H54 (cell line): ENCODE measurements around the gene DCAF5.
A peak's percentile ranks its signal among the peaks of the same experiment; 100 is the strongest.
"Not testable (repeated sequence)": the region's sequence is repeated elsewhere in the genome, so short reads cannot be mapped to it uniquely, and the experiment has no call there.

Experiments
- DNase-seq: peaks from one replicate; pipeline ENCODE4 v3.0.0; 2011; ENCODE audit warnings: low spot score, mixed read lengths; ENCODE audit not compliant: insufficient read length
- FAIRE-seq: peaks from 3 replicates; lab custom pipeline; 2011; peaks lifted over from hg19 to GRCh38; lab: Jason Lieb, UNC
- POLR2A ChIP-seq: IDR thresholded peaks from 2 replicates; pipeline ENCODE4 v1.6.1; 2011; ENCODE audit warnings: low read depth, mild to moderate bottlenecking, low read length

DCAF5 gene

DNA sequence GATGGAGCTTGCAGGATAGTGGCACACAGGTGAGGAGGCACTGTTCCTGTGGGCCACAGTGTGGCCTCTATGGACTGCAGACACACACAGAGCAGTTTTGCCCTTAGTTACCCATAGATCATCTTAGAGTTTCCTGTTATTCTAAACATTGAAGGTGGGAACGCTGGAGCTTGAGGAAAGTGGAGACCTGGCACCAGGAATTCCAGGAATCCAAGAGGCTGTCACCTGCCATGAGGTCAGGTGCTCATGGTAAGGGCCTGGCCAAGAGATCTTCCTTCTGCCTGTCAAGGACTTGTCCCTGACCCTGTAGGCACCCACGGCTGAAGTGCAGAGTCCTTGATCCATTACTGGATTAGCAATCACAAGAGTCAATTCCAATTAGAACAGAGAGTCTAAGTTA is 108.6 kb downstream of the DCAF5 start:
- FAIRE-seq (no peak), DNase-seq (no peak)
- no peak for TF ChIP-seq POLR2A

DNA sequence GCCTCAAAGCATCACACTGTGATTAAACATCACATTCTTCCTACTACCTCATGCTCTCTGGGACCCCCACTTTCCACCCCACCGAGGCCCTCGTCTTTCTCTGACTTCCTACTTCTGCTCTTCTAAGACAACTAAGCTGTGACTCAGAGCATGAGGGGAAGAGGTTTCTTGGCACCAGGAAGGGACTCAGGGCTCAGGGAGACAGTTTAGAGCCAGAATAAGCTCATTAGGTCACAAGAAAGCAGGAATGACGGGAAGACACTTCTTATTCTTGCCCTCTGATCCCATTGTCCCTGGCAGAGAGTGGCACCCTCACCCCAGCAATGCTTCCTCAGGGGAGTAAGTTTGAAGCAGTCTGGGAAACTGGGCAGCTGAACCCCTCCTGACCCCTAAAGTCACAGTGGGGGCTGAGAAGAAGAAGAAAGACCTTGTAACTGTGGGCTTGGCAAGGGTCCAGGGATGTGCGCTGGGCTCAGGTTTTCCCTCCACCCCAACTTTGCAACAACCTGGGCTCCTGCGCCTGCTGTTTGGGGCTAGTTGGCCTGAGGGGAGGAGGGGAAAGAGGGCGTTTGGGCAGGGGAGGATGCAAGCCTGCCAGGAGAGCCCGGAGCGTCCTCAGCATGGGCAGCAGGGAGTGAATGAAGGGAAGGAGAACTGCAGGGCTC is 109.2 kb downstream of the DCAF5 start:
- DNase-seq (no peak), FAIRE-seq (no peak)
- TF ChIP-seq POLR2A = no peak

DNA sequence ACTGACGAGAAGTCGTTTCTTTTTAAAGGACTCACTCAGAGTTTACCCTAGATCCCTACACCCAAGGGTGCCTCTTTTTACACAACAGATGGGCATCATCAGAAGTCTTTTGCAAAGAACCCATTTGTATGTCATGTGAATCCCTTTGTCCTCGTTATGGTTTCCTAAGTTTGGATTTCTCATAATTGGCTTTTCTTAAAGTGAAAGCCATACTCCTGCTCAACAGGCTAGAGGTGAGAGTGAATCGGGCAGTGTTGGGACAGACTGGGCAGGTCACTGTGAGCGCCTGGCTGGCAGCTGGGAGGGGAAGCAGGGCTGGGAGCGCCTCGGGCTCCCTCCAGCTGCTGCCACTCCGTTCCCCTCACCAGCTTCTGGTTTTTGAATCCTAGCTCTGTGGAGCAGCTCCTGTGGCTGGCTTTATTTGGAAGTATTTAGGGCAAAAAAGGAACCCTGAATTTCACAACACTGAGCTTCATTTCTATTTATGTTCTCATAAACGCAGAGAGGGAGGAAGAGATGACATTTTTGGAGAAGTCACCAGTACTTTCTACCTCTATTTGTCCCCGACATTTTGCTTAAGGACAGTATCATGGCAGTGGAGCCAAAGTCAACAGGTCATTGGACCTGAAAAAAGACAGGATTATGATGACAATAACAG is 110.0 kb downstream of the DCAF5 start:
- TF ChIP-seq POLR2A = no peak
- no peak for FAIRE-seq
- DNase-seq = no peak

DNA sequence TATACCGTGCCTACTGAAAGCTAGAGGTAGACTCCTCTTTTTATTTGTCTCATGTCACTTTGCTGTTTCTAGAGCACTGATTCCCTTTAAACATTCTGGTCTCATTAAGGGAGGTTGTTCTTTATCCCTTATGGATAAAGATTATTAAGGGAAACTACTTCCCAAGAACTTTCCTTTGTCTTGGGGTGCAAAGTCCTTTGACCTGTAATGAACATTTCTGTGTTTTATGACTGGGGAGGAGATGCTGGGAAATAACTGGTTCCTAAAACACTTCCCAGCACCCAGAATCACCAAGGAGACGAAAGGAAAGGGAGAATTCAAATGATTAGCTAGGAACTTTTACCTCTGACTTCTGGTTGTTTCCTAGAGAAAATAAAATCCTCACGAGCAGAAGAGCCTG is 110.6 kb downstream of the DCAF5 start:
- DNase-seq (no peak), FAIRE-seq (no peak)
- no peak for TF ChIP-seq POLR2A

DNA sequence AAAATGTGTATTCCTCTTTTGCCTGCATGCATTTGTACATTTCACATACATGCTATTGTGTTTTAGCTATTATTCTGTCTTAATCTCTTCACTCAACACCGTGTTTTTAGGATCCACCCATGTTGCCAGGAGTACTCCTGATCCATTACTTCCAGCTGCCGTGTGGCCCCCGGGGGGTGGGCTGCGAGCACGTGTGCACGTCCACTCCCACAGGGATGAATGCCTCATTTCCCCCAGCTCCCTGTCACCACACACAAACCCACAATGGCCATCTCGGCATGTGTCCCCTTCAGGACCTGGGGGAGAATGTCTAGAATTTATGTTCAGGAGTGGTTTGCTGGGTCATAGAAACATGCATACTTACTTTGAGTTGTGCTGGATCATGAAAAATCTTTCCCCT is 111.1 kb downstream of the DCAF5 start:
- FAIRE-seq = no peak
- DNase-seq = no peak

DNA sequence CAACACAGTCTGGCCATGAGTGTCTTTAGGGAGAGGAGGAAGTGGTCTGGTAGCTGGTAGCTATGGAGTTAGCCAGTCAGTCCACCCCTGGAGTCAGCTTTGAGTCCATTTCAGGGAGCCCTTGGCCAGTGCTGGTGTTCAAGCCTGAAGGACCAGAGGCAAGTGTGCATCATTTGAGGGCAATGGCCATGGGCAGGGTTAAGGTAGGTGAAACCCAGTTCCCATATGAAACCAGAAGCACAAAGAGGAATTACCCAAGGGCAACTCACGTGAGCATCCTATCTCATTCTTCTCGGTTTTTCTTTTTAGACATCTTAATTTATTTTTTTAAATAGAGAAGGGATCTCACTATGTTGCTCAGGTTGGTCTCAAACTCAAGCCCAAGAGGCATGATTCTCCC is 112.6 kb downstream of the DCAF5 start:
- no peak for DNase-seq
- no peak for FAIRE-seq
- no peak for TF ChIP-seq POLR2A

More for the DNA sequence above, 111.1 kb downstream of the DCAF5 start:
- no peak for TF ChIP-seq POLR2A

DNA sequence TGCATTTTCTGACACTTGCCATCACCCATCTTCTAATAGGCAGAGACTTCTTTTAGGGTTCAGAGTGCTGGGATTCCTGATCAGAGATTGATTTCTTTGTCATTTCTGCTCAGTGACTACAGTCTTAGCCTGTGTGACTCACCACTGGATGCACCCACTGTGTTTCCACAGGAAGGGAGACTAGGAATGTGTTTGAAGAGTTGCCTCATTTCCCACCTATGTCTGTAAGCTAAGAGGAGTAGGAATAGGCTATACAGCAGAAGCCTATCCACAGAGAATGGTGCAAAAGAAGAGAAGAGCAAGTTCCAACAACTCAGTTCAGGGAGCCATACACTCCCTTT is 113.7 kb downstream of the DCAF5 start:
- FAIRE-seq (no peak), DNase-seq (peak; percentile 42)
- no peak for TF ChIP-seq POLR2A

DNA sequence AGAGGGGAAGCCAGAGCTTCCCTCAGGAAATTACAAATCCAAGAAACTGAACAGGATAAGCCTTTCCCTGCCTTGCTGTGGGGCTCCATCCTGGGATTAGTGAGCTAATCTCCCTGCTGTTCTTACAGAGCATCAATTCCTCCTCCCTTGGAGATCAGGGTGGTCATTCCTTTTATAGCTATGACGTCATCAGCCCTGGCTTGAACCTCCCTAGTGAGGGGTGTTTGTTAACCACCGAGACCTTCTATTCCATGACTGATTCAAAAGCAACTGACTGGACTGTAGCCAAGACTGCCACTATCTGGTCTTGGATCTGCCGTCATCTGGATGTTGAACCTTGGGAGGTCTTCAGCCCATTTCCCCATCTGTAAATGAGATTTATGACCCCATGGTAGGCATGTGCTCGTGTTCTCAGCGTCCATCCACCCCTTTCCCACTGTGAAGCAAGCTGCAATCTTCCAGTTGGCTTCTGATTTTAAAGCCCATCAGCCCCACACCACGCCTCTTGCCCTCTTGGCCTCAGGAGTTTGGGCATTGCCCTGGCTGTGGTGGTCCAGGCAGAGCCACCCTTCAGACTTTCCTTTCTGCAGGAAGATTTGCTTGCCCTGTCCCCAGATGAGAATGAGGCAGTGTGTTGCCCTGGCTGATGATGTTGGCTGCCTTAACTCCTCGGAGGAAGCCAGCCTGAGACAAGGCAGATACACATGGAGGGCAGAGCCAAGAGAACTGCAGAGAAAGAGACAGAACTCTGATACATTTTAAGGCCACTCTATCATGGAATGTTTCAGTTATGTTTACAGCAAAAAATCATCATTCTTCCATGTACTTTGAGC is 114.2 kb downstream of the DCAF5 start:
- no peak for TF ChIP-seq POLR2A
- no peak for DNase-seq
- FAIRE-seq = no peak

DNA sequence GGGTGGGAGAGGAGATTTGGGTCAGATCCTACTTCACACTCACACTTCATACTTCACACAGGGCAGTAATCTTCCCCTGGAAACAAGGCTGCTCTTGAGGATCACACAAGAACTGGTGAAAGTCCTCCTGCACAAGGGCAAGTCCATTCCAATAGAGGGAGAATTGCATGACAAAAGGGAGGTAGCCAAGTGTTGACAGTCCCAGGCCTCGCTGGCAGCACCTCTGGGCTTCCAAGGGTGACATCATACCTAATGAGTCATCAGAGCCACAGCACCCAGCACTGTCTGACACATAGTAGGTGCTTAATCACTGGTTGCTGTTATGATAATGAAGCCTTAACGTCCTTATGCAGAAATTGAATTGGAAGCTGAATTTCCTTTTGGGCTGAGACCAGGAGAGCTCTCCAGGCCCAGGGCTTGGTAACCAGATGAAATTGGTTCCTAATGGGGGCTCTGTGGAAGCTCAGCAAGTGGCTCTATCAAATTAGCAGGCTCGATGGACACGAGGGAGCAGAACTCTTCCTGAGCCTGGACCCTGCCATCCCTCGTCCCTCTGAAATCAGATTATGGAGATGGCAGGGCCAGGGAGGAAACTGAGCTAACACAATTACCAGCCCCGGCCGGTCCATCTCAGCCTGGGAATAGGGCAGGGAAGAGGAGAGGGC is 115.0 kb downstream of the DCAF5 start:
- no peak for TF ChIP-seq POLR2A
- no peak for FAIRE-seq
- no peak for DNase-seq

DNA sequence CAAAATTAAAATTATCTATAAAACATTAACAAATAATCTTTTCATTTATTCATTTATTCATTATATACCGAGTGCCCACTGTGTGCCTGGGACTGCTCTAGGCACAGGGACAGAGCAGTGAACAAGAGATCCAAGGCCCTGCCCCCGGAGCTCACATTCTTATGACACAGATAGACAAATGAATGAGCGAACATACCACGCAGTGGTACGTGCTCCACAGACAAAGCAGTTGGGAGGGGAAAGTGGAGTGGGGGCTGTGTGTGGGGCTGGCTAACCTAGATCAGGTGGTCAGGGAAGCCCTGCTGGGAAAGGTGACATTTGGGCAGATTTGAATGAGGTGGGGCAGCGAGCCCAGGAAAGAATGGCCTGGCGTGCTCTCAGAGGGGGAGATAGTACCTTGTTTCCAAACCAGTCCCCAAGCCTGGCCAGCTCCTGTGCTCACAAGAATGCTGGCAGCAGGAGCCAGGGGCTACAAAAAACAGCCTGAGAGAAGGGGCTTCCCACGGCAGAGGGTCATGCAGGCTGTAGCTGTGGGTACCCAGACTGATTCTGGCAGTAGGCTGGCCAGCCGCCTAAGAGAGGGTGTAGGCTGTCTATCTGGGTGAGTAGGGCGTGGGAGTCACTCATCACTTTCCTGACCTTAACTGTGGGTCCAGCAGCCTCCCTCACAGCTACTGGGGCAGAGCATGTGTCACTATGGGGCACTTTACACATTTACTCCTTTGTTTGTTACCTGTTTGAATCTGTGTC is 116.0 kb downstream of the DCAF5 start:
- no peak for TF ChIP-seq POLR2A
- DNase-seq (no peak), FAIRE-seq (no peak)

DNA sequence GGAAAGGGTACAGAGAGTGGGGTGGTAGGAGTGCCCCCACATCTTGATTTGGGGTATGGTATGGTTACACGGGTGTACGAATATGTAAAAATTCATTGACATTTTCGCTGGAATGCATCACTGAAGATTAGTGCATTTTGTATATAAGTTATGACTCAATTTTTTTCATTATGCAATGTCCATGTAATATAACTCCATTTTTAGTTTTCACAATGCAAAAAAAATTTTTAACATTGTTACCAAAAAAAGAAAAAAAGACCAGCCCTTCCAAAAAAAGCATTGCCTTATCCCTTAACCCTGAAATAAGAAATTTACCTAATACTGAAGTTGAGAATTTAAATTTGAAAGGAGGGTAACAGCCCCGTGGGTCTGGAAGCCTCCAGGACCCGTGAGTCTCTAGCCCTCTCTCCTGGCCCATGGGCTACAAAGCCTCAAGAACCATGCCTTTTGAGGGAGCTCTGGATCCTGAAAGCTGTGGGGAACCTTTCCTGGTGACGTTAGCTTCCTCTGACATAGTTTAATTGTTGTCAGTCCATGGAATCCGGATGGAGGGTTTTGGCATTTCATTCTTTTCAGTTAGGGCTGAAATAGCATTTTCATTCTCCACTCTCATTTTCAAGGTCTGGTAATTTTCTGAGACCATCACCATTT is 118.2 kb downstream of the DCAF5 start:
- DNase-seq (no peak), FAIRE-seq (no peak)
- TF ChIP-seq POLR2A = no peak

DNA sequence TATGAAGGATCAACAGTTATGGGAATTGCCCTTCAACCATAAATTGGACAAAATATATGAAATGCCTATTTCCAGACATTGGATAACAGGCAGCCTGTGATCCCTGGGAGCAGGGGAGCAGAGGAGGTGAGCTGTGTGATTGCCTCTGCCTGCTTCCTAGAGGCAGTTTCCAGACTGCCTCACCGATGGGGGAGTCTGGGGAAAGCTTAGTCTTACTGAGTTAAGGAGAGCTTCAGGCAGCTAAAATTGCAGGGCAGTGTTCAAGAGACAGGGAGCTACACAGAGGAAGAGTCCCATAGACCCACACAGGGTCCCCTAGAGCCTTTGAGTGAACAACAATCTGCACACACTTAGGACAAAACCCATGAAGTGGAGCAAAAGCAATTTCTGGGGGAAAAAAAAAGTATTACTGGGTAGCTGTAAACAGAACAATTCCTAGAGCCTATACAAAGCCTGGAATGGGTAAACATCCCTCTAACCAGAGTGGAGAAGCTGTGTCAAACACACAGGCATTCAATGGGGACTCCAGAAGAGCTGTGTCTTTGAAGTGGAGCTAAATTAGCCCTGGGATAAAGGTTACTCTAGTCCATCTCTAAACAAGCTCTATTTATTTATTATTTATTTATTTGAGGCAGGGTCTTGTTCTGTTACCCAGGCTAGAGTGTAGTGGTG is 125.5 kb downstream of the DCAF5 start:
- no peak for TF ChIP-seq POLR2A
- DNase-seq = no peak
- no peak for FAIRE-seq

DNA sequence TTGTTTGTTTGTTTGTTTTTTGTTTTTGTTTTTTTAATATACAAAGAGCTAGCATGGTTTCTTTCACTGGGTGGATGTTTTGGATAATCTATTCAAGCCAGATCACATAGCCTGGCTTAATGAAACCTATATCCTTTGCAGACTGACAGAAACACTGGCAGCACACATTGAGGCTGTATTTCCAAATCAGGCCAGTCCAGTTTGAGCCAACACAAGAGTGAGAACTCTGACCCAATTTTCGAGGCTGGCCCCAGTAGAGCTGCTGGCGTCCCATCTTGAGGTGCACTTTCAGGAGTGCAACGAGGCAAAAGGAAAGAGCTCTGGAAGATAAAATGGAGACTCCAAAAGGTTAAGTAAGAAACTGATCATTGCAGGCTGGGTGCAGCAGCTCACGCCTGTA is 129.9 kb downstream of the DCAF5 start:
- DNase-seq = no peak
- TF ChIP-seq POLR2A = no peak
- no peak for FAIRE-seq

DNA sequence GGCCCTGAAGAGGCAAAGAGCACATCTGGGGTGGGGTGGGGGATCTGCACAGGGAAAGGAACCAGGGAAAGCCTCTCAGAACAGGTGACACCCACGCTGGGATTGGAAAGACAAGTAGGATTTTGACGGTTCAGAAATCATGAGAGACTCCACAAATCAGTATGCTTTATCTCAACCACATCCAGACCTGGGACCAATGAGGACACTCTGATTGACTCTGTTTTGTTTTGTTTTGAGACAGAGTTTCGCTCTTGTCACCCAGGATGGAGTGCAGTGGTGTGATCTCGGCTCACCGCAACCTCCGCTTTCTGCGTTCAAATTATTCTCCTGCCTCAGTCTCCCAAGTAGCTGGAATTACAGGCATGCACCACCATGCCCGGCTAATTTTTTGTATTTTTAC is 130.8 kb downstream of the DCAF5 start:
- FAIRE-seq = not testable (repeated sequence)

More for the DNA sequence above, 130.8 kb downstream of the DCAF5 start:
- DNase-seq = not testable (repeated sequence)
